HG03520 (cell line): Measurements from ENCODE around the gene TIMM17A.
A peak's percentile ranks its signal among the peaks of the same experiment; 100 is the strongest.

ENCODE experiments used
- ATAC-seq: cut with Tn5 transposase; IDR thresholded peaks from one replicate; pipeline ENCODE4 v1.9.1; 2021; ENCODE audit warnings: mild to moderate bottlenecking, moderate library complexity; ENCODE audit not compliant: unreplicated experiment

The TIMM17A gene

GRCh38 chr1:201955009-201955728 is at the start of gene TIMM17A:
TSS of gene TIMM17A (plus strand) at chr1:201955503. CDS start at chr1:201955527, 24 bp downstream.
- peak; percentile 98 for ATAC-seq

- ATAC-seq: no peak
Observed at GRCh38 chr1:201906336-201906735, 49.0 kb upstream of the TIMM17A start.

- ATAC-seq: no peak
Observed at GRCh38 chr1:201907621-201908020, 47.7 kb upstream of the TIMM17A start.

GRCh38 chr1:201911826-201912571 is 43.3 kb upstream of the TIMM17A start:
- no peak for ATAC-seq

- no peak for ATAC-seq
Observed at GRCh38 chr1:201912832-201913231, 42.5 kb upstream of the TIMM17A start.

GRCh38 chr1:201914456-201915235 is 40.7 kb upstream of the TIMM17A start:
- no peak for ATAC-seq

GRCh38 chr1:201916649-201917249 is 38.6 kb upstream of the TIMM17A start:
- no peak for ATAC-seq

GRCh38 chr1:201917362-201918033 is 37.8 kb upstream of the TIMM17A start:
- no peak for ATAC-seq

GRCh38 chr1:201918343-201918742 is 37.0 kb upstream of the TIMM17A start:
- no peak for ATAC-seq

- no peak for ATAC-seq
Observed at GRCh38 chr1:201921952-201922558, 33.2 kb upstream of the TIMM17A start.

- no peak for ATAC-seq
Observed at GRCh38 chr1:201925301-201925567, 30.1 kb upstream of the TIMM17A start.

GRCh38 chr1:201925981-201926645 is 29.2 kb upstream of the TIMM17A start:
- ATAC-seq: no peak

- no peak for ATAC-seq
Observed at GRCh38 chr1:201928266-201928665, 27.0 kb upstream of the TIMM17A start.

GRCh38 chr1:201930137-201930536 is 25.2 kb upstream of the TIMM17A start:
- ATAC-seq: no peak

GRCh38 chr1:201930803-201931202 is 24.5 kb upstream of the TIMM17A start:
- ATAC-seq: no peak

GRCh38 chr1:201933840-201934430 is 21.4 kb upstream of the TIMM17A start:
- no peak for ATAC-seq

- ATAC-seq: no peak
Observed at GRCh38 chr1:201937624-201938213, 17.6 kb upstream of the TIMM17A start.

- ATAC-seq: no peak
Observed at GRCh38 chr1:201938440-201939035, 16.8 kb upstream of the TIMM17A start.

GRCh38 chr1:201939148-201939547 is 16.2 kb upstream of the TIMM17A start:
- no peak for ATAC-seq
